Middle frontal gyrus (tissue), 1 donor: ENCODE data around the gene ESRRB.

ENCODE experiments used
- DNase-seq: peaks from one replicate; pipeline ENCODE4 v3.0.0-alpha.2; 2015; ENCODE audit warnings: low spot score; ENCODE audit errors: extremely low spot score

The ESRRB gene

DNA sequence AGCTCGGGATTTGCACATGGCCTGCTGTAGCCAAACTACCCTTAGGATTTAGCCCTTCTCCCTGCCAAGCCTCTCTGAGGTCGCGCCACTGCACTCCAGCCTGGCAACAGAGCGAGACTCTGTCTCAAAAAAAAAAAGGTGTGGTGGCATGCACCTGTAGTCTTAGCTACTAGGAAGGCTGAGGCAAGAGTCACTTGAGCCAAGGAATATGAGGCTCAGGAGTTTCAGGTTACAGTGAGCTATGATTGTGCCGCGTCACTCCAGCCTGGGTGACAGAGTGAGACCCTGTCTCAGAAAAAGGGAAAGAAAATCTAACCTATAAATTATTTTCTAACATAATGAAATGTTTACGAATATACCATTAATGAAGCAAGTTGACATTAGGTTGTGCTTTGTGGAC lies 29.7 kb downstream of the ESRRB start:
- DNase-seq: no peak

DNA sequence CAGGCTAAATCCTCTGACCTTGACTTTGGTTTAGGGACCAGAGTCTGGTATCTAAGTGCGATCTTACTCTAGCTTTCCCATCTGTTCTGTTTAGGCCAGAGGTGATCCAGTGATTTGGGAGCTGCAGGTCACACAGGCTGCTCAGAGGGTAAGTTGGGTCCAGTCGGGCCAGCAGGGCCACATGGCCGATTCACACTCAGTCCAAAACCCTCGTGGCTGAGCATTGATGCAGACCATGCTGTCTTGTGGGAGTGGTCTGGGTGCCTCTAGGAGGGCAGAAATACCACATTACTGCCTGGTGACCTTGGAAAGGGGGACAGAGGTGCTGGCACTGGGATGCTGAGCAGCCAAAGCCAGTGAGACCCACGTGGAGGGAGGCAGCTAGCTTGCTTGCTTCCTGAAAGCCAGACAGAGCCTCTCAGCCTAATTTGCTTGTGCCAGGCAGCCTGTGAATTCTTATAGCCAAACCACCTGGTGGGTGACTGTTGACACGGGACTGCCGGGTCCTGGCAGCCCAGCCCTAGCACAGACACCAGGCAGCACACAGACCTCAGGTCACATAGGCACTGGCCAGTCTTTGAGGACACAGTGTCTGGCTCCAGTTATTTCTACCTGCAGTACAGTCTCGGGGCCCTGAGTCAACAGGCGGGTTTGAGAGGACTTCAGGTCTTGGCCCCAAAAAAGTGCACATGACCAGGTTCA lies 31.7 kb downstream of the ESRRB start:
- DNase-seq: no peak

DNA sequence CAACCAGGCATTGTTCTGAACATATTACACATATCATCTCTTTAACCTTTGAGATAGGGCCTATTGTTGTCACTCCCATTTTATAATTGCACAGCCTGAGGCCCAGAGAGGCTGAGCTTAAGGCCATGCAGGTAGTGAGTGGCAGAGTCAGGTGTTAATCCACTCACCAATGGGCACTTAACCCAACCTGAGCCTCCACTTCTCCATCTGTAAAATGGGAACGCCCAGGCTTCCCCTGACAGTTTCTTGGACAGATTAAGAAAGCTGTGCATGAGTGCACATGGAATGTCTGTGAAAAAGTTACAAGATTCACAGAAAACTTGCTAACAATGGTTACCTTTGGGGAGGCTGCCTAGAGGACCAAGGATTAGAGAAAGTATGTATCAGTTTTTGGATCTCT lies 32.9 kb downstream of the ESRRB start:
- DNase-seq: no peak

- no peak for DNase-seq
Observed at GRCh38 chr14:76412501-76412900, 36.6 kb downstream of the ESRRB start.

DNA sequence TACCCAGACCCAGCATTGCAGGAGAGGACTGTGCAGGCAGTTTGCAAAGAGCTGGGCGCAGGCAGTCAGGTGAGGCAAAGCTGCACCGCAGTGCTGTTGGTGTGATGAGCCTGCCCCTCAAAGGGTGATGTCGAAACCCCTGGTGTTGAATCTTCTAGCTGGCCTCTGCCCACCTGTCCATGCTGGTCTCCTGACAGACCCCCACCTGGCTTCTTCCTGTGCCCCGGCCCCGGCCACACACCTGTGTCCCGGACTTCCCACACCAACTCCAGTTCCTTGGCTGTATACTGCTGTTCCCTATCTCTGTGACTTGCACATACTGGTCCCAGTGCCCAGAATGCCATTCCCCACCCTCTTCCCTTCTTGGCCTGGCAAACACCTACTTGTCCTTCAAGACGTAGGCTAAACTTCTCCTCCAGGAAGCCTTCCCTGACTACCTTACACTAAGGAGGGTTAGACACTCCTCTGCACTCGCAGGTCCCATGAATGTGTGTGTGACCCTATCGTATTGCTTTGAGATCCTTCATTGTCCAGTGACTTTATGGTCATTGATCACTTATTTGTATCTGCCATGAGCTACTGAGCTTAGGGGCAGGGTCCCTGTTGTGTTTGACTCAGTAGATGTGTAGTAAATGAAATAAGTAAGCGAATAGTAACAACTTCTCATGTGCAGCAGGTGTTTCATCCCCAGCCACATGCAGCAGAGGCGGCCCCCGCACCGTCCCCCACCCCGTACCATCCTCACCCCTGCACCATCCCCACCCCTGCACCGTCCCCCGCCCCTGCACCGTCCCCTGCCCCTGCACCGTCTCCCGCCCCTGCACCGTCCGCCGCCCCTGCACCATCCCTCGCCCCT lies 37.4 kb downstream of the ESRRB start:
- DNase-seq: no peak

- no peak for DNase-seq
Observed at GRCh38 chr14:76413962-76414600, 38.1 kb downstream of the ESRRB start.

GRCh38 chr14:76419399-76419798 lies 43.5 kb downstream of the ESRRB start:
- no peak for DNase-seq

DNA sequence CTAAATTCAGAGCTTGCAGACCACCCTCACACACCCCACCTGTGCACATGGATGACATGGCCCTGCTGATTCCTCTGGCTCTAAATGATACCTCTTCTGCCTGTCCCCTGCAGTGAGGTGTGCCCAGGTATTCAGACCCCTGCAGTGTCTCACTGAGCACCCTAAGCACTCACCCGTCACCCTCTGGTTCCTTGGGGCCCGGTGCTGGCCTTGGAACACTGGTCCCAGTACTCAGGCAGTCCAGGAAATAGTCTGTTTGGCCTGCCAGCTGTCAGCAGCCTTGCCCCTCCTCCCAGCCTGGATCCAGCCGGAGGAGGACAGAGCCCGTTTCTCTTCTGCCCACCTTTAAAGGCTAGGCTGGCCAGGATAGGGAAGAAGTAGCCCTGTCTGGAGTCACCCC lies 44.9 kb downstream of the ESRRB start:
- DNase-seq: no peak

- no peak for DNase-seq
Observed at GRCh38 chr14:76421662-76422061, 45.7 kb downstream of the ESRRB start.

- DNase-seq: no peak
Observed at GRCh38 chr14:76422662-76423061, 46.7 kb downstream of the ESRRB start.

GRCh38 chr14:76423534-76423933 lies 47.6 kb downstream of the ESRRB start:
- DNase-seq: no peak

DNA sequence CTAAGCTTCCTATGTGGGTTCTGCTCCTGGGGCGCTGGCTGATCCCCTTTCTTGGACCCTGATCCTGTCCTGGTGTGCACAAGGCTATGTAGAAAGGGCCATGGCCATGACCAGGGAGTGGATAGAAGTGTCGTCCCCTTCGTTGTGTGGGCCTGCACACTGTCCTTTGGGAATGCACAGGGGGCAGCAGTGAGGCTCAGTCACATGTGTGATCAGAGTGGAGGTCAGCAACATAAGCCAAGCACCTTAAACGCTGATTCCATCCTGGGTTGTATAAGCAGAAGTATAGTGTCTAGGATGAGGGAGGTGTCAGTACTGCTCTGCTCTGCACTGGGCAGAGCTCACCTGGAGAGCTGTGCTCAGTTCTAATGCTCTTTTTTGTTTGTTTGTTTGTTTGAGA lies 48.4 kb downstream of the ESRRB start:
- no peak for DNase-seq

DNA sequence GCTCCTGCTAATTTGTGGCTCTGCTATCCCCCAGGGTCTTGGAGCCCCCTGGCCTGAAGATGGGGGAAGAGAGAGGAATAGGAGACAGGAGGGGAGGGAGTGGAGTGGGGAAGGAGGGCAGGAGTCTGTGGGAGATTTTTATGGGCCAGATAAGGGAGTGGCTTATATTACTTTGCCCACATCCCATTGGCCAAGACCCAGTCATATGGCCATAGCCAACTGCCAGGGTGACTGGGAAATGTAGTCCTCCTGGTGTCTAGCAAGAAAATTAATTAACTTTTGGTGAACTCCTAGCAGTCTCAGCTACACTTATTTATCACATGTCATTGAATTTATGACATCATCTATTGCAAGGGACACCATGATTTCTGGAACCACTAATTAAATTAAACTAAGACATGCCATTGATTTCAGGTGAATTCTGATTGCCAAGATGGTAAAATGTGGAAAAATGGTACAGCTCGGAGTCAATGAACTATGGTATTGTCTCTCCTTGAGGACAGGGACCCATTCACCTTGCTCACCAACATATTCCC lies 50.3 kb downstream of the ESRRB start:
- DNase-seq: no peak

DNA sequence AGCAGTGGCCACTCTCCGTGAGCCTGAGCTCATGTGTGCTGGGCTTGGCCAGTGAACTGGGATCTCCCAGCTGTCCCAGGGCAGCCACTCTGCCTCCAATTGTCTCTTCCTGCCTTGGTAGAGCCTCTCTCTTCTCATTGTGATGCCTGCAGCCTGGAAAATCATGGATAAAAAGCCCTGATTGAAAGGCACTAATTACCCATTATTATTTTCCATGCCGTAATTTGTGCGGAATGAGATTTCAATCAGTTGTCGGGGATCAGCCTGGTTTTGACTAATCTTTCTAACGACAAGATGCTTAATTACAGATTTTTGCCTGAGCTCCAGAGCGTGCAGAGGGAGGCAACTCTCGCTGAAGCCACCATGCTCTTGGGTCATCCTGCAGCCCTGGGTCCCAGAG lies 52.7 kb downstream of the ESRRB start:
- DNase-seq: no peak

DNA sequence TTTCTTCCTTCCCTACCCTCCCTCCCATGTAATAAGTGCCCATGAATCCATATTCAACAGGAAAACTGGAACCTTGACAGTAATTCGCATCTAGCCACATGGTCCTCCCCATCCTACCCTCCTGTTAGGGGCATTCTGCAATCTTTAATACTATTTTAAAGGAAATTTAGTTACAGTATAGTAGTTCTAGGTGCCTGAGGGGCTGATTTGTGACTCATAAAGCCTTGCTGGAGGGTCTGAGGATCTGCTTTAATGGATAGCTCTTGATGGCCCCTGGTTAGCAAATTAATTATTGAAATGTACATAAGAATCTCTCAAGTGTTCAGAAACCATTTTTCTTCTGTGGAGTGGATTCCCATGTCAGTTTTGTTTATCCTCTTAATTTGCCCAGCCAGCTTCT lies 54.1 kb downstream of the ESRRB start:
- no peak for DNase-seq

DNA sequence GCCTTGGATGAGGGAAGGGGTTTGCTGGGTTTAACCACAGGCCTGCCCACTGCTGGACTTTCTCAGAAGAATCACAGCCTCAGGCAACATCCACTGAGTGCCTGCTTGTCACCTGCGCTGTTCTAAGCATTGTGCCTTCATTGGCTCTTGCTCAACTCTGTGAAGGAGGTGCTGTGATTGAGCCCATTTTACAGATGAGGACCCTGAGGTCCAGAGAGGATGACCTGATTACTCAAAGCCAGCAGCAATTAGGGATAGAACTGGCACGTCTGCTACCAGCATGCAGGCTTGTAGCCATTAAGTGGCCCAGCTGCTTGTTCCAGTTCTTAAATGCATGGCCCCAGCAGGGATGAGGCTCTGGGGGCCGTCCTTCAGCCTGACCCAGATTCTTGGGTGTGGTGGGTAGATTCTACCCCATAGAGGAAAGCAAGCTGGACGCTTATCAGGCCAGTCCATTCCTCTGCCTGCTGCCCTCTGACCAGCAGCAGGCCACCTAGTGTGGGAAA lies 54.6 kb downstream of the ESRRB start:
- no peak for DNase-seq

GRCh38 chr14:76431538-76431937 lies 55.6 kb downstream of the ESRRB start:
- DNase-seq: no peak

DNA sequence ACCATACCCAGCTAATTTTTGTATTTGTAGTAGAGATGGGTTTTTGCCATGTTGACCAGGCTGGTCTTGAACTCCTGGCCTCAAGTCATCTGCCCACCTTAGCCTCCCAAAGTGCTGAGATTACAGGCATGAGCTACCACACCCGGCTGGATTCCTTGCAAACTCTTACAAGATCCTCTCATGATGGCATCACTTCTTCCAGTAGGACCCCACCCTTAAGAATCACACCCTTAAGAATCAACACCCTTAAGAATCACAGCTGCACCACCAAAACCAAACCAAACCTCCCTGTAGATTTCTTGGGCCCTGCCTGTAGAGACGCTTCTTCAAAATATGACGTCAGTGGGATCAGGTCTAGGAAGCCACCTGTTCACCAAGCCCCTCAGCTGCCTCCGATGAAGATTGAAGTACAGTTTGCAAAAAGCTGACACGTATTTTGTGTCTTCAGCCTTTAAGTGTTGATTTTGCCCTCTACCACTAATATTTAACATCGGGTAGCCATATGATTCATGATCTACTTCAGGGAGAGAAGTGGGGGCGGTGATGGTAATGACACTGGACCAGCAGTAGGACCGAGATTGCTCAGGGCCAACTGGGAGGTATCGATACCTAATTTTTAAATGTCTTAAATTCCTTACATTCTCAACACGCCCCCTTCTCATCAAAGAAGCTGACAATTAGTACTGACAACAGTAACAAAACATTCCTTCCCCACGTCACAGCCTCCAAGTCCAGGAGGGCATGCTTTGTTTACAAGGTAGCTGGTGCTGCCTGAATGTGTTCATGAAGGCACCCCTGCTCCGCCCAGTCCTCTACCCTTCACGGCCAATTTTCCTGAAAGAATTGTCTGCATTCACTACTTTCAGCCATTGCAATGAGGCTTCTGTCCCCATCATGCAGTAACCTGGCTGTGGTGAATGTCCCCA lies 57.2 kb downstream of the ESRRB start:
- DNase-seq: no peak

DNA sequence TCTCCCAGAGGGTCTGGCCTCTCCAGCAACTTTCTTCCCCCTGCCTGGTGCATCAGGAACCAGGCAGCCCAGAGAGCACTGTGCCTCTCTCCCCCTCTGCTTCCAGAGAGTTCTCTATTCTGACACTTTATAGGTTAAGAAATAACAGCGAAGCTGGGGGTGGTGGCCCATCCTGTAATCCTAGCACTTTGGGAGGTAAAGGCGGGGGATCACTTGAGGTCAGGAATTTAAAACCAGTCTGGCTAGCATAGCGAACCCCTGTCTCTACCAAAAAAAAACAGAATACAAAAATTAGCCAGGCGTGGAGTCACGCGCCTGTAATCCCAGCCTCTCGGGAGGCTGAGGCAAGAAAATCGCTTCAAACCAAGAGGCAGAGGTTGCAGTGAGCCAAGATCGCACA lies 58.3 kb downstream of the ESRRB start:
- DNase-seq: no peak

DNA sequence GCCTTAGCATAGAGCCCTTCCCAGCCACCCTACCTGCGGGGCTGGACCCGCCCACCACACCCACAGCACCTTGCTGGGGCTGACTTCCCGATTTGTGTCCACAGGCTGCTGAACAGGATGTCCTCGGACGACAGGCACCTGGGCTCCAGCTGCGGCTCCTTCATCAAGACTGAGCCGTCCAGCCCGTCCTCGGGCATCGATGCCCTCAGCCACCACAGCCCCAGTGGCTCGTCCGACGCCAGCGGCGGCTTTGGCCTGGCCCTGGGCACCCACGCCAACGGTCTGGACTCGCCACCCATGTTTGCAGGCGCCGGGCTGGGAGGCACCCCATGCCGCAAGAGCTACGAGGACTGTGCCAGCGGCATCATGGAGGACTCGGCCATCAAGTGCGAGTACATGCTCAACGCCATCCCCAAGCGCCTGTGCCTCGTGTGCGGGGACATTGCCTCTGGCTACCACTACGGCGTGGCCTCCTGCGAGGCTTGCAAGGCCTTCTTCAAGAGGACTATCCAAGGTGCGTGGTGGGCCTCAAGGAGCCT lies 63.4 kb downstream of the ESRRB start:
- no peak for DNase-seq

- no peak for DNase-seq
Observed at GRCh38 chr14:76446486-76446885, 70.5 kb downstream of the ESRRB start.
